ENCODE data around the gene SCUBE1. TPM values are rescaled to one million over a fixed set of nuclear protein-coding genes. Genes with fewer than 3 reads are reported as not detected.
A peak's percentile ranks its signal among the peaks of the same experiment; 100 is the strongest.

Gene SCUBE1
- total and polyA plus RNA-seq, 2 of the 8 experiments (the other 6 are each of a cell fraction or from before 2014, with no cell fraction given) = 2.3 to 4.9 TPM

- H4K20me1 ChIP-seq (replicated peaks in 1 of 2; ENCODE audit: control insufficient read depth in 1 of 2, insufficient read depth in 2 of 2, low read length in 2 of 2) = no peaks in the 10 kb centered on the region
- no peak overlapping the region for H3K9ac ChIP-seq (replicated peaks in 1 of 4; ENCODE audit: extremely low read depth in 1 of 4, low read depth in 3 of 4, low read length in 3 of 4)
- H3K4me1 ChIP-seq (replicated peaks in 1 of 4; ENCODE audit: control insufficient read depth in 3 of 4, insufficient read depth in 4 of 4, low read length in 3 of 4) = no peaks in the 10 kb centered on the region
- no peak for DNase-seq (ENCODE audit: low read depth in 1 of 2, low spot score in 2 of 2)
- H2BK120ac ChIP-seq (replicated peaks; ENCODE audit: low read depth, low read length) = no peak overlapping the region
- H3K4ac ChIP-seq (replicated peaks; ENCODE audit: insufficient read length, low read depth, low read length) = no peak overlapping the region
- H3K14ac ChIP-seq (ENCODE audit: insufficient read length) = no peak overlapping the region
- H4K91ac ChIP-seq (replicated peaks; ENCODE audit: insufficient read length, low read length) = no peak overlapping the region
- TF ChIP-seq ASH2L (IDR thresholded peaks at IDR 0.05; ENCODE audit: low read length) = no peak
- no peaks in the 10 kb centered on the region for H3K23me2 ChIP-seq (ENCODE audit: low read depth, low read length)
- no peaks in the 10 kb centered on the region for H3K79me2 ChIP-seq (ENCODE audit: control insufficient read depth in 1 of 2, insufficient read depth in 2 of 2, low read length in 2 of 2)
- H3K79me1 ChIP-seq (ENCODE audit: low read depth, low read length) = no peaks in the 10 kb centered on the region
- H2AFZ ChIP-seq (ENCODE audit: low read length) = 0 out of 2 replicates have a peak overlapping the region, but pooled peaks have one; percentile 15
- H3K27ac ChIP-seq (ENCODE audit: low read depth, low read length) = no peak overlapping the region
- H3K18ac ChIP-seq (ENCODE audit: extremely low read depth, low read length) = no peak overlapping the region
- no peak overlapping the region for H4K5ac ChIP-seq (ENCODE audit: insufficient read length, low read depth, low read length)
- H2BK12ac ChIP-seq (ENCODE audit: low read depth, low read length) = no peak overlapping the region
- H3K23ac ChIP-seq (ENCODE audit: insufficient read length) = no peak overlapping the region
- ChIA-PET POLR2A (ENCODE audit: partially characterized antibody) (interaction anchor here (0.6 to 0.7 kb wide), 2 partner anchors 862 to 954 kb away, joined by 3 read pairs; no protein-coding TSS in a partner anchor), CTCF (ENCODE audit: partially characterized antibody) (interaction anchor here (0.9 to 14.7 kb wide), 5 partner anchors 8 to 148 kb away, joined by 3 to 257 read pairs (median 4); no protein-coding TSS in a partner anchor)
- H3K4me2 ChIP-seq (ENCODE audit: insufficient read depth in 1 of 2, low read depth in 2 of 2, low read length in 2 of 2) = no peak overlapping the region
- 87% methylated on average over 10 of the region's 10 CpGs; no CpG with 5 or more reads in 1 of the 2 experiments for WGBS, 2 experiments (ENCODE audit: extremely low coverage in 1 of 2, insufficient coverage in 1 of 2, insufficient read length in 1 of 2, insufficient replicate concordance in 2 of 2, low coverage in 1 of 2, low lambda C conversion rate in 2 of 2, missing lambda C conversion rate in 1 of 2)
- peak overlapping the region; percentile 34; the same call in 1 of the 2 replicates for H2BK20ac ChIP-seq (ENCODE audit: low read length)
- no peak overlapping the region for H2BK15ac ChIP-seq (ENCODE audit: low read length)
- H3K36me3 ChIP-seq (ENCODE audit: control insufficient read depth in 2 of 4, insufficient read depth in 4 of 4, low read length in 3 of 4) = no peaks in the 10 kb centered on the region
- no peak overlapping the region for H3K56ac ChIP-seq (replicated peaks; ENCODE audit: insufficient read length, low read depth, low read length)
- H3K9me3 ChIP-seq (ENCODE audit: insufficient read depth in 2 of 2, low read depth in 1 of 2, low read length in 1 of 2) = no peaks in the 10 kb centered on the region
- H2BK5ac ChIP-seq (ENCODE audit: low read depth, low read length) = no peak overlapping the region
- H4K8ac ChIP-seq (ENCODE audit: extremely low read depth, insufficient read depth, low read length) = no peak overlapping the region
- FAIRE-seq = no peak
- H3K4me3 ChIP-seq (ENCODE audit: extremely low read depth in 1 of 4, insufficient read depth in 2 of 4, low read depth in 3 of 4, low read length in 4 of 4) = no peak overlapping the region
- no peaks in the 10 kb centered on the region for H3K27me3 ChIP-seq (replicated peaks in 1 of 4; ENCODE audit: control insufficient read depth in 3 of 4, extremely low read depth in 1 of 4, insufficient read depth in 3 of 4, low read length in 3 of 4)
- H2AK5ac ChIP-seq (ENCODE audit: low read depth, low read length) = no peak overlapping the region
Observed at GRCh38 chr22:43377548-43377895, 34.4 kb upstream of the SCUBE1 start.
